Adrenal gland (tissue), 12 donors: ENCODE data around the gene ABCD1. TPM values are rescaled to one million over a fixed set of nuclear protein-coding genes. Genes with fewer than 3 reads are reported as not detected.

Experiments used
- DNase-seq, 7 donors: peaks; one replicate each; pipeline ENCODE4 v3.0.0-alpha.2; 2019 to 2020
- H3K27ac ChIP-seq, 5 donors: fragments of 200-600 bp; sonication (generic) in 4 of 5; 1 replicate in 3 of 5; 2 replicates in 2 of 5; pipeline versions ENCODE4 v1.5.1 to v1.8.0; 2016 to 2020; ENCODE audit warnings: mild to moderate bottlenecking in 1 of 5
- H3K27me3 ChIP-seq: fragments of 200-600 bp; 2 replicates; pipeline ENCODE4 v1.8.0; 2021
- H3K36me3 ChIP-seq, 2 donors: fragments of 200-600 bp; replicated peaks in 1 of 2; 1 replicate in 1 of 2; 2 replicates in 1 of 2; pipeline versions ENCODE4 v1.5.1 to v1.8.0; 2018 to 2022
- H3K4me1 ChIP-seq, 2 donors: fragments of 200-600 bp; replicated peaks in 1 of 2; 1 replicate in 1 of 2; 2 replicates in 1 of 2; pipeline versions ENCODE4 v1.5.1 to v1.8.0; 2018 to 2021
- H3K4me3 ChIP-seq, 4 donors: fragments of 200-600 bp; sonication (generic) in 3 of 4; one replicate each; pipeline ENCODE4 v1.5.1; 2016 to 2018
- H3K9me3 ChIP-seq, 3 donors: fragments of 200-600 bp; sonication (generic) in 1 of 3; replicated peaks in 1 of 3; 1 replicate in 2 of 3; 2 replicates in 1 of 3; pipeline versions ENCODE4 v1.5.1 to v1.8.0; 2016 to 2021
- CTCF ChIP-seq, 6 experiments: fragments of 450-650 bp in 4 of 6; fragments of 200-600 bp in 2 of 6; sonication (generic) in 1 of 6; IDR thresholded peaks; 1 replicate in 5 of 6; 2 replicates in 1 of 6; pipeline versions ENCODE4 v1.5.1 to v1.8.0; 2016 to 2021; ENCODE audit warnings: antibody characterized with exemption in 6 of 6, mild to moderate bottlenecking in 2 of 6, moderate library complexity in 1 of 6
- POLR2A ChIP-seq, 2 donors: fragments of 450-650 bp; IDR thresholded peaks; one replicate each; pipeline ENCODE4 v1.6.1; 2017; ENCODE audit warnings: antibody characterized with exemption in 2 of 2, mild to moderate bottlenecking in 2 of 2, moderate library complexity in 1 of 2
- WGBS, 4 donors: extraction: QIAGEN DNeasy Blood & Tissue Kit in 2 of 4; methylation state at CpG; one replicate each; pipeline versions ENCODE4 v1.1.5 to v1.1.7; 2013 to 2017; 5-methylcytosine and 5-hydroxymethylcytosine counted together
- intact Hi-C, 2 donors: fragments of 100-400 bp; cut with DNase I; formaldehyde crosslinking; loops; one replicate each; pipeline versions ENCODE4 v1.14.1 to v1.15.0; 2022 to 2023
- polyA plus RNA-seq, 3 donors: library from polyadenylated mRNA; stranded (reverse); fragments of 200-250 nt in 2 of 3; fragments of 350-450 nt in 1 of 3; fragmentation: Illumina TruSeq in 1 of 3; extraction: RNeasy Lipid Tissue Mini Kit (QIAGEN cat#74804) in 1 of 3; gene quantifications; one replicate each; pipeline ENCODE4 v1.2.3, GENCODE V29; 2013 to 2014
- total RNA-seq, 9 donors: library from RNA; depleted of rRNA in 4 of 9; stranded (reverse); fragments of >200 nt in 4 of 9; fragments of 120-200 nt in 1 of 9; fragmentation: NEBNext Ultra II Directional in 1 of 9; extraction: Animal tissue kit (Norgen Biotek cat#: 25700) in 1 of 9; gene quantifications; one replicate each; pipeline versions ENCODE4 v1.1.0 to v1.2.4, GENCODE V29; 2013 to 2023
- donor health status: healthy with polysubstance abuse.
- donor health status: Bipolar disorder and iron deficiency.
- donor health status: DM: yes; HTN: yes; CAD: no.
- donor health status: DM: no; HTN: no; CAD: no.
- donor health status: DM: no; HTN: no; CAD: no.
- donor health status: DM: yes; HTN: yes; CAD: no.

Gene ABCD1
- total and polyA plus RNA-seq, 12 donors = 29.6 to 78.0 (median 50.4) TPM

- no peak overlapping the region for H3K4me3 ChIP-seq
- peaks cover 0 to 6% of the 10 kb centered on the region in 2 donors for H3K36me3 ChIP-seq
- no peak overlapping the region for H3K27ac ChIP-seq
- TF ChIP-seq CTCF (IDR thresholded peaks at IDR 0.05) (no peak), POLR2A (IDR thresholded peaks at IDR 0.05) (no peak)
- WGBS, 4 donors = 85 to 91% (median 89%) methylated on average over 4 to 10 of the region's 22 CpGs
- intact Hi-C loops = no loop called here
- DNase-seq = no peak
- H3K27me3 ChIP-seq = no peaks in the 10 kb centered on the region
- H3K9me3 ChIP-seq = no peaks in the 10 kb centered on the region
- peaks cover 0 to 5% of the 10 kb centered on the region in 2 donors for H3K4me1 ChIP-seq
Measured at GRCh38 chrX:153776611-153777045, 52.0 kb downstream of the ABCD1 start.

DNA sequence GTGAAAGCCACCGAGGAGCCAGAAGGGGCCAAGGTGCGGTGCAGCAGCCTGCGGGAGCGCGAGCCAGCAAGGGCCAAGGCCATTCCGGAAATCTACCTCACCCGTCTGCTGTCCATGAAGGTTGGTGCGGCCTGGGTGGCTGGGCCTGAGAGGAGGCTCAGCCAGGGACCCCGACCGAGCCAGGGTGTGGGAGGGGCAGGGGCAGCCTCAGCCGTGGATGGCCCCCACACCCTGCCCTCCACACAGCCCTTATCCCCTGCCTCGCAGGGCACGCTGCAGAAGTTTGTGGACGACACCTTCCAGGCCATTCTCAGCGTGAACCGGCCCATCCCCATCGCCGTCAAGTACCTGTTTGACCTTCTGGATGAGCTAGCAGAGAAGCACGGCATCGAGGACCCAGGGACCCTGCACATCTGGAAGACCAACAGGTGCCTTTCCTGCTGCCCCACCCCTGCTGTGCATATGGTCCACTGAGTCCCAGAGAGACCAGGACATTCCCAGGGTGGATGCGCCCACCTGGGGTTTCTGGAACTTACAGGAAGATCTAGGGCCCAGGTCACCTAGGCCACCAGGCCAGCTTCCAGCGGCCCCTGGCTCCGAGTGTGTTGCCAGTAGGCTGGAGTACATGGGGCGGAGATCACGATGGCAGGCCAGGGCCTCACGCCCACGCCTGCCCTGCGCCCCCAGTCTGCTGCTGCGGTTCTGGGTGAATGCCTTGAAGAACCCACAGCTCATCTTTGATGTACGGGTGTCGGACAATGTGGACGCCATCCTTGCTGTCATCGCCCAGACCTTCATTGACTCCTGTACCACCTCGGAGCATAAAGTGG, 52.8 kb downstream of the ABCD1 start:
- H3K9me3 ChIP-seq = no peaks in the 10 kb centered on the region
- DNase-seq = no peak
- intact Hi-C loops = no loop called here
- H3K27me3 ChIP-seq = no peaks in the 10 kb centered on the region
- TF ChIP-seq POLR2A (IDR thresholded peaks at IDR 0.05) = no peak
- TF ChIP-seq CTCF (IDR thresholded peaks at IDR 0.05) = no peak
- peaks cover 0 to 6% of the 10 kb centered on the region in 2 donors for H3K36me3 ChIP-seq
- H3K27ac ChIP-seq = no peak overlapping the region
- H3K4me1 ChIP-seq = peaks cover 0 to 5% of the 10 kb centered on the region in 2 donors
- 88 to 92% (median 89%) methylated on average over 7 to 34 of the region's 34 CpGs for WGBS, 4 donors
- no peak overlapping the region for H3K4me3 ChIP-seq

- no peak for TF ChIP-seq POLR2A (IDR thresholded peaks at IDR 0.05)
- no peak for DNase-seq
- WGBS, 4 donors = 63 to 85% (median 77%) methylated on average over 9 to 17 of the region's 17 CpGs
- Histone ChIP-seq H3K9me3 (no peaks in the 10 kb centered on the region), H3K36me3 (peaks cover 0 to 6% of the 10 kb centered on the region in 2 donors), H3K27me3 (no peaks in the 10 kb centered on the region), H3K4me3 (no peak overlapping the region), H3K4me1 (peaks cover 0 to 5% of the 10 kb centered on the region in 2 donors), H3K27ac (no peak overlapping the region)
- intact Hi-C loops = no loop called here
Measured at GRCh38 chrX:153778181-153778580, 53.5 kb downstream of the ABCD1 start.

DNA sequence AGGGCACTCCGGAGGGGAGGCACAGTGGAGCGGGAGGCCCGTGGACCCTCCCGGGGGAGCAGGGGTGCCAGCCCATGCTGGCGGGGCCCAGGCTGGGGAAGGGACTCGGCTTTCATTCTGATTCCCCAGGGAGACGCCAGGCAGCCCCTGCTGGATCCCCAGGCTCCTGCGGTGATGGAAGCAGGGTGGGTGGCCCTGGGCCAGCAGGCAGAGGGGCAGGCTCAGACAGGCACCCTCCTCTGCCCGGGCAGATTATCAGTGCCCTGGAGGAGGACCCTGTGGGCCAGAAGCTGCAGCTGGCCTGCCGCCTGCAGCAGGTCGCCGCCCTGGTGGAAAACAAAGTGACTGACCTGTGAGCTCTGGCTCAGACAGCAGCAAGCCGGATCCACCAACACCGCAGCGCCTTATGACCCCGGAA, 54.0 kb downstream of the ABCD1 start:
- Histone ChIP-seq H3K36me3 (peaks cover 0 to 6% of the 10 kb centered on the region in 2 donors), H3K4me1 (peaks cover 0 to 5% of the 10 kb centered on the region in 2 donors), H3K27ac (no peak overlapping the region), H3K9me3 (no peaks in the 10 kb centered on the region), H3K27me3 (no peaks in the 10 kb centered on the region), H3K4me3 (no peak overlapping the region)
- TF ChIP-seq CTCF (IDR thresholded peaks at IDR 0.05) (no peak), POLR2A (IDR thresholded peaks at IDR 0.05) (no peak)
- intact Hi-C loops = no loop called here
- WGBS, 4 donors = 67 to 90% (median 82%) methylated on average over 1 to 16 of the region's 16 CpGs
- no peak for DNase-seq
